OCI-LY1 (cell line): ENCODE measurements around the gene ADCY2.

Experiments
- H2AFZ ChIP-seq: fragments of 200-600 bp; sonication (generic), shearing (Covaris generic); 2 replicates; pipeline ENCODE4 v1.6.0; 2014; ENCODE audit warnings: antibody characterized with exemption, mild to moderate bottlenecking, low read length
- H3F3A ChIP-seq: fragments of 200-600 bp; sonication (generic), shearing (Covaris generic); 2 replicates; pipeline ENCODE4 v1.6.0; 2014; ENCODE audit warnings: mild to moderate bottlenecking, antibody characterized with exemption, low read length, moderate library complexity; ENCODE audit not compliant: insufficient read depth
- H3K27ac ChIP-seq: fragments of 200-600 bp; sonication (generic); 2 replicates; pipeline ENCODE4 v1.5.1; 2014; ENCODE audit warnings: low read length, mixed run types, mild to moderate bottlenecking, low read depth; ENCODE audit not compliant: poor library complexity, severe bottlenecking
- H3K27me3 ChIP-seq: fragments of 200-600 bp; sonication (generic); 2 replicates; pipeline ENCODE4 v1.6.0; 2014; ENCODE audit warnings: antibody characterized with exemption, mild to moderate bottlenecking, low read length, moderate library complexity; ENCODE audit not compliant: insufficient read depth
- H3K36me3 ChIP-seq: fragments of 200-600 bp; sonication (generic); 2 replicates; pipeline ENCODE4 v1.6.1; 2014; ENCODE audit warnings: mild to moderate bottlenecking, antibody characterized with exemption, low read length, moderate library complexity, mixed read lengths; ENCODE audit not compliant: insufficient read depth
- H3K4me1 ChIP-seq: fragments of 200-600 bp; sonication (generic); 2 replicates; pipeline ENCODE4 v1.5.1; 2014; ENCODE audit warnings: mild to moderate bottlenecking, low read length, moderate library complexity; ENCODE audit not compliant: insufficient read depth, severe bottlenecking
- H3K4me2 ChIP-seq: fragments of 200-600 bp; sonication (generic), shearing (Covaris generic); 2 replicates; pipeline ENCODE4 v1.6.1; 2014; ENCODE audit warnings: low read length
- H3K4me3 ChIP-seq: fragments of 200-600 bp; sonication (generic); 2 replicates; pipeline ENCODE4 v1.5.1; 2014; ENCODE audit warnings: low read length, low read depth, mild to moderate bottlenecking, mixed read lengths; ENCODE audit not compliant: poor library complexity, severe bottlenecking
- H3K79me2 ChIP-seq: fragments of 200-600 bp; shearing (Covaris generic); 2 replicates; pipeline ENCODE4 v1.6.1; 2016; ENCODE audit warnings: mixed run types, low read length, mixed read lengths; ENCODE audit not compliant: insufficient read depth
- H3K9ac ChIP-seq: fragments of 200-600 bp; sonication (generic), shearing (Covaris generic); 2 replicates; pipeline ENCODE4 v1.6.1; 2014; ENCODE audit warnings: mild to moderate bottlenecking, low read length, mixed read lengths
- H3K9me2 ChIP-seq: fragments of 200-600 bp; sonication (generic), shearing (Covaris generic); 2 replicates; pipeline ENCODE4 v1.6.1; 2014; ENCODE audit warnings: low read depth, mild to moderate bottlenecking, low read length, mixed read lengths
- H3K9me3 ChIP-seq: fragments of 200-600 bp; shearing (Covaris generic); 2 replicates; pipeline ENCODE4 v1.6.1; 2014; ENCODE audit warnings: low read length, mixed read lengths
- H4K20me1 ChIP-seq: fragments of 200-600 bp; sonication (generic), shearing (Covaris generic); 2 replicates; pipeline ENCODE4 v1.6.0; 2016; ENCODE audit warnings: mild to moderate bottlenecking, low read length; ENCODE audit not compliant: insufficient read depth
- CTCF ChIP-seq: fragments of 200-600 bp; sonication (generic), shearing (Covaris generic); IDR thresholded peaks from 2 replicates; pipeline ENCODE4 v1.5.1; 2017; ENCODE audit warnings: mild to moderate bottlenecking, antibody characterized with exemption, low read length, moderate library complexity, mixed read lengths
- EZH2 ChIP-seq: fragments of 200-600 bp; sonication (generic), shearing (Covaris generic); IDR thresholded peaks from 2 replicates; pipeline ENCODE4 v1.8.0; 2017; ENCODE audit warnings: borderline replicate concordance, mixed run types, mild to moderate bottlenecking, antibody characterized with exemption, low read length, moderate library complexity, mixed read lengths

ADCY2 gene

DNA sequence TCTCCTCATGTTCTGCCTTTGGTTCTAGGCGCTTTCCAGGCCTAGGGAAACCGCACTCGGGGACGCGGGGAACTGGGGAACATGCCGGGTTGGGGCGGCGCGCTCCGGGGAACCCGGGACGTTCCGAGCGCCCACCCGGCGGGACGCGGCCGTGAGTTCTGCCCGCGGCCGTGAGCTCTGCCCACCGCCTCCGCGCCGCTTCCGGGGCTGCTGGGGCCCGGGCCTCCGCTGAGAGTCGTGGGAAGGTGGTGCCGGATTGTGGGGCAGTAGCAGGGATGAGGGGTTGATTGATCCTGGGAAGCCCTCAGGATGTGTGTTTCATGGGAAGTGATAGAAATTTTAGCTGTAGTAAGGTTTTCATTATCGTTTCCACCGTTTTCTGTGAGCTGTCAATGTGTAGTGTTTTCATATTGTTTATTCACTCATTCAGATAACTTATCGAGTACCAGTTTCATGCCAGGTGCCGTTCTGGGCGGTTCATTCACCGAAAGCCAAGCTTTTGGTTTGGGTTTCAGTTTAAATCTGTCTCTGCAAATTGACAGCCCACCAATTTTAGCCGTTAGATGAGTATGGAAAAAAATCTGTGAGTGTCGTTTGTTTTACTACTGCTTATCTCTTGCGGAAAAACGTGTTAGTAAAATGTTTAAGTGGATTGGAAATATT lies 473.7 kb downstream of the ADCY2 start:
- Histone ChIP-seq H3K36me3 (peaks cover 59% of the 10 kb centered on the region), H3K9me3 (no peaks in the 10 kb centered on the region), H3K9ac (peak overlapping the region; percentile 98), H2AFZ (no peak overlapping the region), H3K9me2 (no peaks in the 10 kb centered on the region), H3K27ac (no peak overlapping the region), H4K20me1 (peaks cover 2% of the 10 kb centered on the region; the same call in 1 of the 2 replicates), H3K4me1 (peaks cover 53% of the 10 kb centered on the region), H3K79me2 (peaks cover 77% of the 10 kb centered on the region), H3K27me3 (no peaks in the 10 kb centered on the region), H3F3A (no peaks in the 10 kb centered on the region), H3K4me2 (peak overlapping the region; percentile 93), H3K4me3 (peak overlapping the region; percentile 99)
- TF ChIP-seq CTCF (no peak), EZH2 (no peak)

GRCh38 chr5:7871653-7872052 lies 475.7 kb downstream of the ADCY2 start:
- no peak overlapping the region for H3K4me3 ChIP-seq
- H3K9me3 ChIP-seq: no peaks in the 10 kb centered on the region
- no peak for TF ChIP-seq CTCF
- TF ChIP-seq EZH2: no peak
- no peaks in the 10 kb centered on the region for H3F3A ChIP-seq
- H3K4me2 ChIP-seq: peak overlapping the region; percentile 93; the same call in 1 of the 2 replicates
- H3K27ac ChIP-seq: peak overlapping the region; percentile 20
- peaks cover 75% of the 10 kb centered on the region for H3K79me2 ChIP-seq
- no peaks in the 10 kb centered on the region for H3K27me3 ChIP-seq
- H3K9ac ChIP-seq: peak overlapping the region; percentile 98; the same call in 1 of the 2 replicates
- no peak overlapping the region for H2AFZ ChIP-seq
- H3K4me1 ChIP-seq: peaks cover 47% of the 10 kb centered on the region
- no peaks in the 10 kb centered on the region for H3K9me2 ChIP-seq
- peaks cover 2% of the 10 kb centered on the region; the same call in 1 of the 2 replicates for H4K20me1 ChIP-seq
- H3K36me3 ChIP-seq: peaks cover 61% of the 10 kb centered on the region

DNA sequence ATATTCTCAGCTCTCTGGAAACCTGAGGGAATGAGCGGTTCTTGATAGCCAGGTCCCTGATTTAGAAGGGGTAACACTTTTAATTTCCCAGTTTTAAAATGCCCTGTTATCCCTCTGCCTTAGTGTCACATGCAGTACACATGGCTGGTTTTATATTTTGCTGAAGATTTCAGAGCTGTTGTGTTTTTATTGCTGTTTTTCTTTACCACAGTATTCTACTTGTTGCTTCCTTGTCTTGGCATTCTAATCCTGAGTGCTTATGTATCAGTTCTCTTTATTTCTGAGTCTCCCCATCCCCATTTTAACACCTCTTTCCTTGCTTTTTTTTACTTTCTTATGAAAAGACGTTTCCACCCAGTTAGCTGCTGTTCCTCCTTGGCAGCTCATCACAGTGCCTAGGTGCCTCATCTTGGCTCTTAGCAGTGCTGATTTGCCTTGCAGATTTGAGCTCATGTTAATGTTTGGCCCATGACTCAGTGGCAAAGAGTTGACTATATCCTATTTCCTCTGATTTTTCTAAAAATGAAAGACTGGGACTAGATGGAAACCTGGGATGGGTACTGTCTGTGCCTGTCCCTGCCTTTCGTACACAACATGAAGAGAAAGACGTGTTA lies 476.7 kb downstream of the ADCY2 start:
- Histone ChIP-seq H3K4me3 (no peak overlapping the region), H2AFZ (no peak overlapping the region), H3K4me2 (no peak overlapping the region), H3K4me1 (peaks cover 37% of the 10 kb centered on the region), H3K9me3 (no peaks in the 10 kb centered on the region), H3K9ac (no peak overlapping the region), H3K79me2 (peaks cover 67% of the 10 kb centered on the region), H3K27me3 (no peaks in the 10 kb centered on the region), H3K9me2 (no peaks in the 10 kb centered on the region), H4K20me1 (peaks cover 2% of the 10 kb centered on the region; the same call in 1 of the 2 replicates), H3K36me3 (peaks cover 63% of the 10 kb centered on the region), H3F3A (no peaks in the 10 kb centered on the region), H3K27ac (no peak overlapping the region)
- TF ChIP-seq CTCF (no peak), EZH2 (no peak)
